Sigmoid colon (tissue), 7 donors: ENCODE data around the gene SLIT3. TPM values are rescaled to one million over a fixed set of nuclear protein-coding genes. Genes with fewer than 3 reads are reported as not detected.

Experiments used
- DNase-seq: peaks from one replicate; pipeline ENCODE4 v3.0.0-alpha.2; 2019
- H3K27ac ChIP-seq, 4 donors: fragments of 200-600 bp; sonication (generic); one replicate each; pipeline ENCODE4 v1.5.1; 2016 to 2019; ENCODE audit warnings: mild to moderate bottlenecking in 1 of 4
- H3K27me3 ChIP-seq, 3 donors: fragments of 200-600 bp; sonication (generic); one replicate each; pipeline ENCODE4 v1.5.1; 2019; ENCODE audit warnings: mild to moderate bottlenecking in 1 of 3
- H3K36me3 ChIP-seq, 4 donors: fragments of 200-600 bp; sonication (generic); one replicate each; pipeline ENCODE4 v1.5.1; 2016 to 2019
- H3K4me1 ChIP-seq, 4 donors: fragments of 200-600 bp; sonication (generic); one replicate each; pipeline ENCODE4 v1.5.1; 2017 to 2019
- H3K4me3 ChIP-seq, 4 donors: fragments of 200-600 bp; sonication (generic); one replicate each; pipeline ENCODE4 v1.5.1; 2017 to 2019; ENCODE audit warnings: mild to moderate bottlenecking in 2 of 4, moderate library complexity in 1 of 4
- H3K9me3 ChIP-seq, 4 donors: fragments of 200-600 bp in 3 of 4; sonication (generic) in 3 of 4; one replicate each; pipeline versions ENCODE4 v1.5.1 to v1.6.1; 2013 to 2019
- CTCF ChIP-seq, 4 experiments: fragments of 450-650 bp in 3 of 4; fragments of 200-600 bp in 1 of 4; IDR thresholded peaks; one replicate each; pipeline ENCODE4 v1.5.1; 2016 to 2019; ENCODE audit warnings: antibody characterized with exemption in 4 of 4, mild to moderate bottlenecking in 3 of 4, moderate library complexity in 2 of 4
- EP300 ChIP-seq, 4 donors: sonication (generic); formaldehyde crosslinking; IDR thresholded peaks; one replicate each; pipeline ENCODE4 v1.6.1; 2017; ENCODE audit warnings: antibody characterized with exemption in 4 of 4
- POLR2A ChIP-seq, 2 donors: fragments of 450-650 bp; IDR thresholded peaks; one replicate each; pipeline ENCODE4 v1.6.1; 2016; ENCODE audit warnings: antibody characterized with exemption in 2 of 2, mild to moderate bottlenecking in 2 of 2, moderate library complexity in 2 of 2
- POLR2AphosphoS5 ChIP-seq, 4 donors: sonication (generic); formaldehyde crosslinking; IDR thresholded peaks; one replicate each; pipeline ENCODE4 v1.6.1; 2017; ENCODE audit warnings: antibody characterized with exemption in 4 of 4
- whole genome bisulfite sequencing, 2 donors: extraction: QIAGEN DNeasy Blood & Tissue Kit; methylation state at CpG; one replicate each; pipeline ENCODE4 v1.1.7; 2013; 5-methylcytosine and 5-hydroxymethylcytosine counted together
- intact Hi-C: fragments of 100-400 bp; cut with DNase I; formaldehyde crosslinking; loops from one replicate; pipeline ENCODE4 v1.15.1; 2023
- polyA plus RNA-seq, 3 donors: library from polyadenylated mRNA; stranded (reverse); fragments of 200-250 nt; gene quantifications; one replicate each; pipeline ENCODE4 v1.2.3, GENCODE V29; 2013
- total RNA-seq, 4 donors: library from RNA; depleted of rRNA; stranded (reverse); fragments of >200 nt; gene quantifications; one replicate each; pipeline ENCODE4 v1.1.0, GENCODE V29; 2016
- donor health status: healthy with polysubstance abuse.
- donor health status: Bipolar disorder and iron deficiency.
- donor health status: healthy.

SLIT3 gene
- total and polyA plus RNA-seq, 7 donors = 0.23 to 46.3 (median 30.0) TPM

GRCh38 chr5:168831383-168831782 is 469.6 kb downstream of the SLIT3 start:
- H3K4me1 ChIP-seq = peaks cover 0 to 13% (median 0%) of the 10 kb centered on the region in 4 donors
- no peak for DNase-seq
- H3K27ac ChIP-seq = no peak overlapping the region
- TF ChIP-seq POLR2A (IDR thresholded peaks at IDR 0.05) (no peak), EP300 (IDR thresholded peaks at IDR 0.05) (no peak), POLR2AphosphoS5 (IDR thresholded peaks at IDR 0.05) (no peak), CTCF (IDR thresholded peaks at IDR 0.05) (no peak)
- intact Hi-C loops = no loop called here
- 74 to 78% methylated on average over 7 of the region's 7 CpGs for WGBS, 2 donors
- H3K9me3 ChIP-seq = no peaks in the 10 kb centered on the region
- no peak overlapping the region for H3K4me3 ChIP-seq
- H3K27me3 ChIP-seq = no peaks in the 10 kb centered on the region
- H3K36me3 ChIP-seq = no peaks in the 10 kb centered on the region

- Histone ChIP-seq H3K36me3 (no peaks in the 10 kb centered on the region), H3K9me3 (no peaks in the 10 kb centered on the region), H3K27me3 (no peaks in the 10 kb centered on the region), H3K4me3 (no peak overlapping the region), H3K27ac (no peak overlapping the region), H3K4me1 (peaks cover 0 to 13% (median 0%) of the 10 kb centered on the region in 4 donors)
- intact Hi-C loops = no loop called here
- DNase-seq = no peak
- no peak for TF ChIP-seq CTCF (IDR thresholded peaks at IDR 0.05)
- TF ChIP-seq EP300 (IDR thresholded peaks at IDR 0.05) = no peak
- TF ChIP-seq POLR2AphosphoS5 (IDR thresholded peaks at IDR 0.05) = no peak
- no peak for TF ChIP-seq POLR2A (IDR thresholded peaks at IDR 0.05)
- 65 to 92% methylated on average over 3 of the region's 3 CpGs for WGBS, 2 donors
Observed at GRCh38 chr5:168830833-168831232, 470.1 kb downstream of the SLIT3 start.

GRCh38 chr5:168829922-168830417 is 471.0 kb downstream of the SLIT3 start:
- Histone ChIP-seq H3K4me3 (no peak overlapping the region), H3K27ac (no peak overlapping the region), H3K9me3 (no peaks in the 10 kb centered on the region), H3K4me1 (peaks cover 0 to 13% (median 0%) of the 10 kb centered on the region in 4 donors), H3K27me3 (no peaks in the 10 kb centered on the region), H3K36me3 (no peaks in the 10 kb centered on the region)
- no peak for TF ChIP-seq CTCF (IDR thresholded peaks at IDR 0.05)
- TF ChIP-seq POLR2AphosphoS5 (IDR thresholded peaks at IDR 0.05) = no peak
- TF ChIP-seq EP300 (IDR thresholded peaks at IDR 0.05) = no peak
- no peak for TF ChIP-seq POLR2A (IDR thresholded peaks at IDR 0.05)
- intact Hi-C loops = no loop called here
- no peak for DNase-seq
- WGBS, 2 donors = 93% methylated on average over 4 of the region's 4 CpGs

- intact Hi-C loops = no loop called here
- Histone ChIP-seq H3K27me3 (no peaks in the 10 kb centered on the region), H3K9me3 (no peaks in the 10 kb centered on the region), H3K36me3 (no peaks in the 10 kb centered on the region), H3K4me3 (no peak overlapping the region), H3K4me1 (peaks cover 0 to 13% (median 0%) of the 10 kb centered on the region in 4 donors), H3K27ac (no peak overlapping the region)
- no peak for TF ChIP-seq POLR2A (IDR thresholded peaks at IDR 0.05)
- TF ChIP-seq CTCF (IDR thresholded peaks at IDR 0.05) = no peak
- no peak for TF ChIP-seq EP300 (IDR thresholded peaks at IDR 0.05)
- TF ChIP-seq POLR2AphosphoS5 (IDR thresholded peaks at IDR 0.05) = no peak
- 75 to 88% methylated on average over 5 of the region's 5 CpGs for WGBS, 2 donors
- DNase-seq = no peak
Observed at GRCh38 chr5:168829044-168829443, 471.9 kb downstream of the SLIT3 start.

GRCh38 chr5:168827636-168828035 is 473.3 kb downstream of the SLIT3 start:
- Histone ChIP-seq H3K36me3 (no peaks in the 10 kb centered on the region), H3K27me3 (no peaks in the 10 kb centered on the region), H3K4me1 (peaks cover 0 to 2% (median 0%) of the 10 kb centered on the region in 4 donors), H3K9me3 (no peaks in the 10 kb centered on the region), H3K4me3 (no peak overlapping the region), H3K27ac (no peak overlapping the region)
- DNase-seq = no peak
- TF ChIP-seq EP300 (IDR thresholded peaks at IDR 0.05) = no peak
- no peak for TF ChIP-seq CTCF (IDR thresholded peaks at IDR 0.05)
- no peak for TF ChIP-seq POLR2AphosphoS5 (IDR thresholded peaks at IDR 0.05)
- TF ChIP-seq POLR2A (IDR thresholded peaks at IDR 0.05) = no peak
- WGBS, 2 donors = 88 to 91% methylated on average over 3 of the region's 3 CpGs
- intact Hi-C loops = no loop called here
